Pancreas (tissue), 10 donors: ENCODE measurements around the gene NOVA2. TPM values are rescaled to one million over a fixed set of nuclear protein-coding genes. Genes with fewer than 3 reads are reported as not detected.

Experiments used
- ATAC-seq, 4 donors: fragments of 200-7000 bp; cut with Tn5 transposase; one replicate each; pipeline versions ENCODE4 v1.8.0 to v1.9.1; 2020; ENCODE audit warnings: mild to moderate bottlenecking in 4 of 4, moderate library complexity in 4 of 4
- DNase-seq, 6 donors: peaks; one replicate each; pipeline ENCODE4 v3.0.0-alpha.2; 2020
- FAIRE-seq: peaks from 2 replicates; lab custom pipeline; 2012; peaks lifted over from hg19 to GRCh38; lab: Jason Lieb, UNC
- H3K27ac ChIP-seq, 4 donors: fragments of 200-600 bp; sonication (generic); 1 replicate in 3 of 4; 2 replicates in 1 of 4; pipeline versions ENCODE4 v1.5.0 to v1.8.0; 2020
- H3K27me3 ChIP-seq, 4 donors: fragments of 200-600 bp; one replicate each; pipeline ENCODE4 v1.8.0; 2021
- H3K36me3 ChIP-seq, 3 donors: fragments of 200-600 bp; sonication (generic) in 1 of 3; one replicate each; pipeline versions ENCODE4 v1.5.0 to v1.8.0; 2020 to 2021
- H3K4me1 ChIP-seq, 3 donors: fragments of 200-600 bp; one replicate each; pipeline ENCODE4 v1.8.0; 2021
- H3K4me3 ChIP-seq, 4 donors: fragments of 200-600 bp; sonication (generic) in 2 of 4; one replicate each; pipeline versions ENCODE4 v1.5.0 to v1.8.0; 2020 to 2021
- H3K9me3 ChIP-seq, 4 donors: fragments of 200-600 bp; one replicate each; pipeline ENCODE4 v1.8.0; 2021
- WGBS, 2 donors: extraction: QIAGEN DNeasy Blood & Tissue Kit; methylation state at CpG; one replicate each; pipeline ENCODE4 v1.1.7; 2013; 5-methylcytosine and 5-hydroxymethylcytosine counted together
- intact Hi-C, 3 donors: fragments of 100-400 bp; cut with DNase I; formaldehyde crosslinking; loops; one replicate each; pipeline versions ENCODE4 v1.11.1 to v1.14.2; 2022
- polyA plus RNA-seq, 2 donors: library from polyadenylated mRNA; stranded (reverse); fragments of 200-250 nt; gene quantifications; one replicate each; pipeline ENCODE4 v1.2.3, GENCODE V29; 2013
- total RNA-seq, 6 donors: library from RNA; stranded (reverse); fragmentation: NEBNext Ultra II Directional in 4 of 6; extraction: Animal tissue kit (Norgen Biotek cat#: 25700) in 4 of 6; gene quantifications; one replicate each; pipeline versions ENCODE4 v1.2.1 to v1.2.4, GENCODE V29; 2021 to 2023
- TF ChIP-seq, protein P1 (sequence below), 4 donors: fragments of 200-600 bp; sonication (generic) in 3 of 4; IDR thresholded peaks; one replicate each; pipeline versions ENCODE4 v1.5.0 to v1.8.0; 2021; ENCODE audit warnings: antibody characterized with exemption in 4 of 4
- donor health status: healthy with polysubstance abuse.
- donor health status: DM: no; HTN: no; CAD: no; lungs with moderate emphysema.
- donor health status: DM: no; HTN: no; CAD: no.
- donor health status: control.
- donor health status: control.
- donor health status: Bipolar disorder and iron deficiency.
- donor health status: DM: yes; HTN: yes; CAD: no.
- donor health status: DM: no; HTN: no; CAD: no.
- donor health status: DM: no; HTN: no; CAD: no.
- donor health status: DM: yes; HTN: yes; CAD: no.

Gene NOVA2
- total and polyA plus RNA-seq, 8 donors: 0.43 to 2.6 (median 1.2) TPM

DNA sequence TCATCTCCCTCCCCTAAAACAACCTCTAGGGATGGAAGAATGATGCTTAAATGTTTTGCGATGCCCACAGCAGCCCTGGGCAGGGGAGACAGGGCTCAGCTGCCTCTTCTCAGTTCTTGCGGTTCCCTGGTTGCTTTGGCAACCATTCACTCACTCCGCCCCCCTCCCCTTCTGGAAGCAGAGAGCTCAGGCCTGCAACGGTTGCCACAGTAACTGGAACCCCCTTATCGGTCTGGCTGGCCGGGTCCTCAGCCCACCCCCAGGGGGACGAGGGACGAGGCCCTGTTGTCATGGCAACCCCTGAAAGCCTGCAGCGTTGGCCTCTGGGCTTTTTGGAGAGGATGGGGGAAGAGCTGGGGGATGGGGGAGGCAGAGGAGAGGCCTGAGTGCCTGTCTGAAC lies 19.5 kb downstream of the NOVA2 start:
- peaks cover 0 to 5% (median 0%) of the 10 kb centered on the region in 3 donors for H3K4me1 ChIP-seq
- 17 to 25% methylated on average over 9 of the region's 9 CpGs for whole genome bisulfite sequencing, 2 donors
- FAIRE-seq: no peak
- no peak overlapping the region for H3K4me3 ChIP-seq
- TF ChIP-seq, protein P1, sequence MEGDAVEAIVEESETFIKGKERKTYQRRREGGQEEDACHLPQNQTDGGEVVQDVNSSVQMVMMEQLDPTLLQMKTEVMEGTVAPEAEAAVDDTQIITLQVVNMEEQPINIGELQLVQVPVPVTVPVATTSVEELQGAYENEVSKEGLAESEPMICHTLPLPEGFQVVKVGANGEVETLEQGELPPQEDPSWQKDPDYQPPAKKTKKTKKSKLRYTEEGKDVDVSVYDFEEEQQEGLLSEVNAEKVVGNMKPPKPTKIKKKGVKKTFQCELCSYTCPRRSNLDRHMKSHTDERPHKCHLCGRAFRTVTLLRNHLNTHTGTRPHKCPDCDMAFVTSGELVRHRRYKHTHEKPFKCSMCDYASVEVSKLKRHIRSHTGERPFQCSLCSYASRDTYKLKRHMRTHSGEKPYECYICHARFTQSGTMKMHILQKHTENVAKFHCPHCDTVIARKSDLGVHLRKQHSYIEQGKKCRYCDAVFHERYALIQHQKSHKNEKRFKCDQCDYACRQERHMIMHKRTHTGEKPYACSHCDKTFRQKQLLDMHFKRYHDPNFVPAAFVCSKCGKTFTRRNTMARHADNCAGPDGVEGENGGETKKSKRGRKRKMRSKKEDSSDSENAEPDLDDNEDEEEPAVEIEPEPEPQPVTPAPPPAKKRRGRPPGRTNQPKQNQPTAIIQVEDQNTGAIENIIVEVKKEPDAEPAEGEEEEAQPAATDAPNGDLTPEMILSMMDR (IDR thresholded peaks at IDR 0.05): no peak
- intact Hi-C loops: no loop called here
- H3K9me3 ChIP-seq: no peaks in the 10 kb centered on the region
- ATAC-seq: no peak
- H3K27ac ChIP-seq: no peak overlapping the region
- DNase-seq: no peak
- no peaks in the 10 kb centered on the region for H3K36me3 ChIP-seq
- H3K27me3 ChIP-seq: peaks cover 0 to 4% (median 0%) of the 10 kb centered on the region in 4 donors

DNA sequence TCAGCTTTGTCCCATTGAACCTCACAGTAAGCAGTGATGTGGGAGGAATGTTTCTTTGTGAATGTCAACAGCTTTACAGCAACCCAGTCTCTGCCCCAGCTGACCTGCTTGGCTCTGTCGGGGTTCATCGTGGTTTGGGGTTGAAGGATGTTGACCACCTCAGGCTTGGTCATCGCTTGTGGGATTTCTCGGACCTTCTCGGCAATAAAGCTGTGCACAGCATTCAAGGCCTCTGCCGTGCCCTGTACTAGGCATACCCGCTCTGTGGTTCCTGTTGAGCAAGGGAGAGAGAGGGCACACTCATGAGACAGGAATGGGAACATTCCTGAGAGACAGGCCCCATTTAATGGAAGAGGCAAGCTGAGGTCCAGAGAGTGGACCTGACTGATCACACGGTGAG lies 20.0 kb downstream of the NOVA2 start:
- no peak for ATAC-seq
- Histone ChIP-seq H3K36me3 (no peaks in the 10 kb centered on the region), H3K4me3 (no peak overlapping the region), H3K9me3 (no peaks in the 10 kb centered on the region), H3K4me1 (peaks cover 0 to 5% (median 0%) of the 10 kb centered on the region in 3 donors), H3K27me3 (peaks cover 0 to 4% (median 0%) of the 10 kb centered on the region in 4 donors), H3K27ac (no peak overlapping the region)
- FAIRE-seq: no peak
- TF ChIP-seq, protein P1 (IDR thresholded peaks at IDR 0.05): no peak
- no peak for DNase-seq
- 82 to 94% methylated on average over 8 of the region's 8 CpGs for WGBS, 2 donors
- intact Hi-C loops: no loop called here

DNA sequence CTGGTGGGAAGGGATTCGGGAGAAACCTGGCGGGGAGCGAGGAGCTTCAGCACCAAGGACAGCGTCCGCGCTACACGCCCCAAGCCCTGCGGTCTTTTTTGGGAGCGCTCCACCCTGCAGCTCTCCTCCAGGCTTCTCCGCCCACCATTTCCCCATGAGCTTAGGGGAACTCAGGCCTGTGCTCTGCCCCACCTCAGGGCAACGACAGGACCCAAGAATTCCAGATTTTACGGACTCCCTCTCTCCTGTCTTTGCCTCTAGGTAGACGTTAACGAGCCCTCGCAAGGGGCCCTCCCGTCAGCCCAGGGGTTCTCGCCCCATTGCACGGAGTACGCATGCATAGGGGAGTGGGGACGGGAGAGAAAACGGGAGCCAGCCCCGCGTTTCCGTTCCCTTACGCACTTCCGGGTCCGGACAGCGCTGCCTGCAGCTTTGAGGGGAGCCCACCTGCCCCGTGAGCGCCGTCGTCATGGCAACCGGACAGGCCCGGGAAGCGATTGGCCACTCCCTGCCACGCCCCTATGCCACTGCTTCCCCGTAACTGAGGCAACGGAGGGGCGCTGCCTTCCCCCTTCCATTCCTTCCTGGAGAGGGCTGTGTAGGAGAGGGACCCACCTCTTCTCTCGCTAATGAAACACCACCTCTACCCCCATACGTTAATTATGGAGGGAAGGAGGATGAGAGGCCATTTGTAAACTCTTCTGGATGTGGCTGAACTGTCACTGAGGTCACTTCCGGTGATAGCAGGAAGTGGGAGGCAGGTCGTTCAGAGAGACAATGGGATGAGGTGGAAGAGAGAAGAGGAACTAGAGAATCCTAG lies 20.8 kb downstream of the NOVA2 start:
- H3K4me1 ChIP-seq: peaks cover 0 to 5% (median 0%) of the 10 kb centered on the region in 3 donors
- H3K4me3 ChIP-seq: peak overlapping the region in 2 of 4 donors; percentile 0 to 35
- ATAC-seq (peak; percentile 79 to 96 (median 84)), DNase-seq (peak; percentile 34 to 79 (median 63)), FAIRE-seq (no peak)
- TF ChIP-seq, protein P1 (IDR thresholded peaks at IDR 0.05): no peak
- H3K27me3 ChIP-seq: peaks cover 0 to 4% (median 0%) of the 10 kb centered on the region in 4 donors
- intact Hi-C loops: no loop called here
- no peaks in the 10 kb centered on the region for H3K9me3 ChIP-seq
- 6 to 10% methylated on average over 40 to 43 of the region's 43 CpGs for WGBS, 2 donors
- no peak overlapping the region for H3K27ac ChIP-seq
- H3K36me3 ChIP-seq: no peaks in the 10 kb centered on the region

DNA sequence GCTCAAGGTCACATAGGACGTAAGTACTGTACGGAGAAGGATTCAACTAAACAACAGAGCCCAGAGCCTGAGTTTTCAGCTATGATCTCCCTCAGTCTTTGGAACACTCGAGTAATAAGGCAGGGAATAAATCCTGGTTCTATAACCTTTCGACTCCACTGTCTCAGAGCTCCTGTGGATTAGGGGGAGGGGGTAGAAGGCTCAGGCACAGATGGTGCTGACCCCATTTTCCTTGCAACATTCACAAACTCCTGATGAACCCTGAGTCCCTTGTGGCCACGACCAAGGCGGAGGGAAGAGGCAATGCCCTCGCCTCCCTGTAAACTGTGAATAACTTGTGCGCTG lies 21.4 kb downstream of the NOVA2 start:
- TF ChIP-seq, protein P1 (IDR thresholded peaks at IDR 0.05): no peak
- FAIRE-seq (no peak), ATAC-seq (peak in 1 of 4 donors; percentile 13), DNase-seq (no peak)
- 24 to 27% methylated on average over 8 of the region's 8 CpGs for WGBS, 2 donors
- peaks cover 0 to 5% (median 0%) of the 10 kb centered on the region in 3 donors for H3K4me1 ChIP-seq
- no peaks in the 10 kb centered on the region for H3K36me3 ChIP-seq
- H3K4me3 ChIP-seq: no peak overlapping the region
- peaks cover 0 to 4% (median 0%) of the 10 kb centered on the region in 4 donors for H3K27me3 ChIP-seq
- H3K9me3 ChIP-seq: no peaks in the 10 kb centered on the region
- intact Hi-C loops: no loop called here
- H3K27ac ChIP-seq: no peak overlapping the region

DNA sequence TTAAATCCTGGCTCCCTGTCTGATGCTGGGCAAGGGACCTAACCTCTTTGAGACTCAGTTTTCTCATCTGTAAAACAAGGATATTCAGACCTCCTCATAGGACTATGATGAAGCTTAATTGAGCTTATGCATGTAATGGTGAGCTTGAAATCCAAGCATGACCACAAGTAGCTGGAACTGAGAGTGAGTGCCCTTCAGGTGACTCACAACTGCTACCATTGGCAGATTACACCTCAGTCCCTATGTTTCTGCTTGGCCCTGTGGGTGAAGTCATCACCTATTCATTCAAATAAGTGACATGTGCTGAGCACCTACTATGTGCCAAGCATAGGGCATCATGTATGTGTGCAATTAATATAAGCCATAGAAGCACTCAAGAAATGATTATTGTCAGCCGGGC lies 25.7 kb downstream of the NOVA2 start:
- peaks cover 0 to 4% (median 0%) of the 10 kb centered on the region in 3 donors for H3K4me1 ChIP-seq
- ATAC-seq (no peak), FAIRE-seq (no peak), DNase-seq (no peak)
- H3K9me3 ChIP-seq: no peaks in the 10 kb centered on the region
- H3K27ac ChIP-seq: no peak overlapping the region
- TF ChIP-seq, protein P1 (IDR thresholded peaks at IDR 0.05): no peak
- intact Hi-C loops: no loop called here
- no peak overlapping the region for H3K4me3 ChIP-seq
- peaks cover 0 to 4% (median 2%) of the 10 kb centered on the region in 4 donors for H3K27me3 ChIP-seq
- no peaks in the 10 kb centered on the region for H3K36me3 ChIP-seq
- 83% methylated on average over 1 of the region's 1 CpG for WGBS, 2 donors
